GM18520 (cell line): ENCODE results near the gene HS3ST6.
"Not testable (repeated sequence)": the region's sequence is repeated elsewhere in the genome, so short reads cannot be mapped to it uniquely, and the experiment has no call there.

ENCODE experiments used
- ATAC-seq: cut with Tn5 transposase; IDR thresholded peaks from one replicate; pipeline ENCODE4 v1.9.1; 2021; ENCODE audit not compliant: unreplicated experiment

The HS3ST6 gene

DNA sequence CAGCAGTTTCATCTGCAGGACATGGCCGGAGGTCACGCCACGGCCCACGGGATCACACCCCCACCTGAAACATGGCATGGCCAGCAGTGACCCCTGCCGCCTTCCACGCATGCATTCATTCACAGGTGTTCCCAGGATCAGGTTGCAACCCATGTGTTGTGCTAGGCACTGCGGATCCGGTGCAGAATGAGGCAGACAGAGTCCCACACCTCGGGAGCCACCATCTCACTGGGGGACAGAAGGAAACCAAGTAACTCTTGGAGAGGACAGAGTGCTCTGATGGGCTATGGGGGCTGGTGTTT is 29.1 kb upstream of the HS3ST6 start:
- ATAC-seq = no peak

- no peak for ATAC-seq
Observed at GRCh38 chr16:1946495-1947368, 28.5 kb upstream of the HS3ST6 start.

DNA sequence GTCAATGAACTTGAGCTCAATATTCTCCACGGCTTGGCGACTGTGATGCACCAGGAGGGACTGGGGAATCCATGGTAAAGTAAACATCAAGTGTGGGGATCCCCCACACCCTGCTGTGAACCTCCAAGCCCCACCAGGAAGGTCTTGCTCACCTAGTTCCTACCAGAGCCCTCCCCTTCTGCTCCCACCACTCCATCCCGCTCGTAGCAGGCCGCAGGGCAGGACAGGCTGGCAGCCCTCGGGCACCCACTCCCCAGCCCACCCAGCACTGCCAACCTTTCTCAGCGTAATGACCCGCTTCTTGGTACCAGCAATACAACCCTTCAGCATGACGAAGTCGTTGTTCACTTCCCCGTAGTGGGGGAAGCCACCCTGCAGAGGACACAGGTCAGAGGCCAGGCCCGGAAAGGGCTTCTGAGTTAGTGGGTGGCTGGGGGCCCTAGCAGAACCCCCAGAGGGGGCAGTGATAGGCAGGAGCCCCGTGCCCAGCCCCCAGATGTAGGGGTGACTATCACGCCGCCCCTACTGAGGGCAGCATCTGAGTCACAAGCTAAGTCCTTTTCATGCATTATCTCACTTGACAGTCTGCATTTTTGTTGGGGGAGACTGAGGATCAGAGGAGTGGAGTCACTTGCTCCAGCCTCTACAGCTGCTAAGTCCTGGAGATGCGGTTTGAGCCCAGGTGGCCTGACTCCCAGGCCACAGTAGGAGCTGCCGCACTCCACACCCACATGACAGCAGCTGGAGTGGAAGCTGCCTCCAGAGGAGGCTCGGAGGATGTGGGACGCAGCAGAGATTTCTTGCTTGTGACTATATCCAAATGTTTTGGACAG is 27.6 kb upstream of the HS3ST6 start:
- ATAC-seq = no peak

GRCh38 chr16:1944612-1945199 is 26.5 kb upstream of the HS3ST6 start:
- ATAC-seq = no peak

DNA sequence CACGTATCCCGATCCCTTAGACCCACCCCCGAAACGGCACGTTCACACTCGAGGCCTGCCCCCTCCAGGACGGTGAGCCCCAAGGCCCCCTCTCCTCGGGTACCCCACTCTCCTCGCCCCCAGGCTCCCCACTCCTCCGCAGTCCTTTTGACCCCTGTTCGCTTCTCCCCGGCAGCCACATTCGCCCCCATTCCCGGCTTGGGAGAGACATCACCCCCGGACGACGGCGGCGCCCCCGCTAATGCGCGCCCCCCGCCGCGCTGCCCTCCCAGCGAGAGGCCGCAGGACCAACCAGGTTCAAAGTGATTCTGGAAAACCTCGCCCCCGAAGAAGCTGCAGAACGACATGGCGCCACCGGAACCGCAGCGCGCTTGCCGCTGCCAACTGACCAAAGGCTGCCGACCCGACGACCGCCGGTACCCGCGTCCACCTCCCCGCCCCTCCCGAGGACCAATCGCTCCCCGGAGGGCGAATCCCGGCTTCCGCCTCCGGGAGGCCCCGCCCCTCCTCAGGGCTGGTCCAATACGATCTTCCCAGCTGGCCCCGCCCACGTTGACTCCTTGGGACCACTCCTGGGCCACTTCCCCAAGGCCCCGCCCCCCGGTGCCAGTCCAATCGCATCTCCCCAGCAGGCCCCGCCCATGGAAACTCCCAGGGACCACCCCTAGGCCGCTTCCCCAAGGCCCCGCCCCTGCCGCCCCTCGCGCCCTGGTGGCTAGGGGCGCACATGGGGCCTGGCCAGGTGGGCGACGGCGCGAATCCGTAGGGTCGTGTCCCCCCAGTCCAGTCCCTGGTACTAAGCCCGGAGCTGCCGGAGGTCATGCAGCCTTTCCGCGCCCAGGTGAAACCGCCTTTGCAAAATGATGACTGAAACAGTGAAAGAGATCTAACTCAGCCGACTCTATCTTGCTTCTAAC is 24.9 kb upstream of the HS3ST6 start, which contains the start of gene MSRB1:
TSS of gene MSRB1 (minus strand) at position 390 of the 917 bp plus-strand sequence. CDS start at position 347, 43 bp downstream.
- ATAC-seq = peak; percentile 80

DNA sequence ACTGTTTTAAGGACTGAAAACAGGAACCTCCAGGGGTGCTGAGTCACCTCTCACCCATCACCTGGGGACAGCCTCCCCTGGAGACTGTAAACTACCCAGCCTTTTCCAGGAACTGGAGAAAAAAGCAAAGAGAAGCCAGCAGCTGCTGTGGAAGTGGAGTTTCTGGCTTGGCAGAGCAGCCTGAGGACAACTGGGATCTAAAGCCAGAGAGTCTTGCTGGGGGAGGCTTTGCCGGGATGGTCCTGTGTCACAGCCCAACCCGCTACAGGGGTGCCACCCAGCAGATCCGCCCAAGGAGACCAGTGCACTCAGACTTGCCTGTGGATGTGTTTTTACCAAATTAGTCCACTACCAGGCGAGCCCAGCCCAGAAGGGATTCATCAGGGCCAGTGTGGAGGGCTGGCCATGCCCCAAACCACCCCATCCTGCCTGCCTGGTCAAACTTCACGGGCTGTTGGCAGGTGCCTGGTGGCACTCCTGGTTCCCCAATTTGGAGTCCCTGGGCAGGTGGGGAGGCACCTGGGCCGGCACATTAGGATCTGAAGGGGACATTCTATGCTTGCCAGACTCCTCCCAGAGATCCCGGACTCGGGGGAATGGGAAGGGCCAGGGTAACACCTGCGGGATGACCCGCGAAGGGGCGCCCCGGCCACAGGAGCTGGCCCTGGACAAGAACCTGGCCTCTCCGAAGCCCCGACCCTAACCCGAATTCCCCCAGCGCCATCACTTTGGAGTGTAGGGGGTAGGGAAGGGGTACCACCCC is 24.0 kb upstream of the HS3ST6 start:
- ATAC-seq = no peak

- no peak for ATAC-seq
Observed at GRCh38 chr16:1941162-1942046, 23.2 kb upstream of the HS3ST6 start.

GRCh38 chr16:1940273-1941161 is 22.3 kb upstream of the HS3ST6 start:
- ATAC-seq = no peak

DNA sequence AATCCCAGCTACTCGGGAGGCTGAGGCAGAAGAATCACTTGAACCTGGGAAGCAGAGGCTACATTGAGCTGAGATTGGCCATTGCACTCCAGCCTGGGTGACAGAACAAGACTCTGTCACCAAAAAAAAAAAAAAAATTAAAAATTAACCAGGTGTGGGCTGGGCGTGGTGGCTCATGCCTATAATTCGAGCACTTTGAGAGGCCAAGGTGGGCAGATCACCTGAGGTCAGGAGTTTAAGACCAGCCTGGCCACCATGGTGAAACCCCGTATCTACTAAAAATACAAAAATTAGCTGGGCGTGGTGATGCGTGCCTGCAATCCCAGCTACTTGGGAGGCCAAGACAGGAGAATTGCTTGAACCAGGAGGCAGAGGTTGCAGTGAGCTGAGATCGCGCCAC is 21.6 kb upstream of the HS3ST6 start:
- ATAC-seq = not testable (repeated sequence)

DNA sequence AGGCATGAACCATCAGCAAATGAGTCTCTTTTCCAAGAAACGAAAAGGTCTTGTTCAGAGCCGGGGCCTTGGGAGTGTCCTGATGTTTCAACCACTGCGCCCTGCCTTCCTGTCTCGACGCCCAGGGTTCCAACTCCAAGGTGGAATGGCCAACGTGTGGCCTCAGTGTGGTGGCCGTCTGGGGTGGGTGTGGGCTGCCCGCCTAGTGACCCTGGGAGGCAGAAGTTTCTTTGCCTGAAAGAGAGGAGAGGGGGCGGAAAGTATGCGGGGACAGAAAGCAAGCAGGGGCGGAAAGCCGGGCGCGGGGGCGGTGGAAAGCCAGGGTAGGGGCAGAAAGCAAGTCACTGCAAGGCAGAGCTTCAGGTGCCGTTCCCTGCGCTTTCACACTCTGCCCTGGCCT is 20.7 kb upstream of the HS3ST6 start:
- no peak for ATAC-seq

DNA sequence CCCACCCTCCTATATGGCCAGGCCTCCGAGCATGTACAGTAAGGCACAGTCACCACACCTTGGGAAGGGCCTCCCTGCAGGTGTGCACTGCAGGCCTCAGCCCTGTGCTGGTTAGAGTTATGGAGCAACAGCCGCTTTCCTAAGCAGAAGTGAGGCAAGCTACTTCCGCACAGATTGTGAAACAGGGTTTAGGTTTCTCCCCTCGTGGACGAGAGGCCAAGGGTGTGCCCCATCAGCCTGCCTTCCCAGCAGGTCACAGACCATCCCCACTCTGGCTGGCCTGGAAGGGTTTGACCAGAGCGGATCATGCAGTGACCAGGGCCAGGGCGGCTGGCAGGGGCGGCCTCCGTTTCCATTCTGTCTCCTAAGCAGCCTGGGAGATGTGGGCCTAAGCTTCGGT is 20.1 kb upstream of the HS3ST6 start:
- no peak for ATAC-seq

DNA sequence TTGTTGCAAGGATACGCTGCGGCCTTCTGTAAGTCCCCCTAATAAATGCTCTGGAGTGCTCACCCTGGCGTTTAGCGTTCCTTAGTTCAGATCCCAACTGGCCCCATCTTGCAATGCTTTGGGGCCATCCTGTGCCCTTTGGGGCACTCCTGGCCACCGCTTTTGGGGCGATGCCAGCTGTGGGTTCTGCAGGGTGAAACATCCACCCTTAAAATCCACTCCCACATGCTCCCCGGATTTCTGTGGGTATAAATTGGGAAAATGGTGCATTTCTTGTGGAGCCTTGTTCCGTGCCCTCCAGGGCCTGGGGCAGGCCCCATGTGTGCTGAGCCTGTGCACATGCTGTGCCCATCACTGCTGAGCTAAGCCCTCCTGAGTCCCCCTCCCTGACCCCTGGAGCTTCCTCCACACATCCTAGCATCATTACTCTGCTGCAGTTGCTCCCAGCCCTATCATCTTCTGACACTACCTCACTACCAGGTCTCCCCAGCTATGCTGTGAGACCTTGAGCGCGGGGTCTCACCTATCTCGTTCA is 18.8 kb upstream of the HS3ST6 start:
- ATAC-seq = no peak

GRCh38 chr16:1933097-1933661 is 15.0 kb upstream of the HS3ST6 start:
- no peak for ATAC-seq

DNA sequence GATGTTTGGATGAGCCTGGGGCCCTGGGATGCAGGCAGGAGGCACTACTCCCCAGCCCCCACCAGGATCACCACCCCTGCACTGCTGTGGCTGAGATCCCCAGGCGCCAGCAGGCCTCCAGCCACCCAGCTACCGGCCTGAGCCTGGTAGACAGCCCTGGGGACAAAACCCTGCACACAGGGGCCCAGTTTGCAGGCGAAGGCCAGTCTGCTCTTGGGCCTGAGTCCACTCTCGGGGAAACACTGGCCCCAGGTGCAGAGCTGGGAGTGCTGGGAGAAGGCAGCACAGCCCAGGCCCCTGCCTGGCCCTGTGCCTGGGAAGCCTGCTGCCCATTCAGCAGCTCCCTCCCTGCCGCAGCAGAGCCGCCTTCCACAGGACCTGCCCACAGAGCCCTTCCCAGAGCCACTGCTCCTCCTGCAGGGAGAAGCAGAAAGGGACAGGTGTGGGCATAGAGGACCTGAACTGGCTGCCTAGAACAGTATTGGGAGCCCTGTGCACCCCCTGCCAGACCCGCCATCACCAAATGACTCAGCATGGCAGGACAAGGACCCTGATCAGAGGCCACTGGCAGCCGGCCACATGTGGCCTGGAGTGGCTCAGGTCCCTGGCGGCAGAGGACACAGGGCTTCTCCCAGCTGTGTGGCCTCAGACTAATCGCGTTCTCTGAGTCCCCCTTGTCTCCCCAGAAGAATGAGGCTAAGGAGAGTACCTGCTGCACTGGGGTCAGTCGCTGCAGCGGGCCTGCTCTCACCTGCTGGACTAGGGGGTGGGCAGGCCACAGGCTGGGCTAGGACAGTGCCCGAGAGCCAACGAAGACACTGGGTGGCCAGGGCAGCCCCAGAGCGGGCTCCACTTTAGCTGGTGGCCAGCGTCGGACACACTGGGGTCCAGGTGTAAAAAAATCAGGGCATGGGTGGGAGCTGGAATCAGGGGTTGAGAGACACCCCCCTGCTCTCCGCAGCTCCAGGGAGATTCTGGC is 14.1 kb upstream of the HS3ST6 start:
- no peak for ATAC-seq

GRCh38 chr16:1930338-1930720 is 12.1 kb upstream of the HS3ST6 start:
- no peak for ATAC-seq
